K562 (cell line): ENCODE data around the gene HELZ2. TPM values are rescaled to one million over a fixed set of nuclear protein-coding genes. Genes with fewer than 3 reads are reported as not detected.

Experiments
- GABPA ChIP-seq: fragments of 200-800 bp; sonication (Bioruptor generic); conservative IDR thresholded peaks from 2 replicates; pipeline ENCODE4 v1.6.1; 2016; ENCODE audit warnings: low read depth, missing genetic modification characterization, missing compliant biosample characterization
- KLF16 ChIP-seq: IDR thresholded peaks from 2 replicates; pipeline ENCODE4 v1.6.1; 2016; ENCODE audit warnings: antibody characterized with exemption
- POLR2G ChIP-seq: fragments of 200-400 bp; formaldehyde crosslinking; IDR thresholded peaks from 2 replicates; pipeline ENCODE4 v1.6.1; 2017; ENCODE audit warnings: low read depth, mild to moderate bottlenecking, antibody characterized with exemption, low read length, moderate library complexity
- REST ChIP-seq, 2 experiments: fragments of 450-650 bp; formaldehyde crosslinking in 1 of 2; IDR thresholded peaks; 2 replicates each; pipeline versions ENCODE4 v1.4.0 to v1.6.1; 2014 to 2020; ENCODE audit warnings: mild to moderate bottlenecking in 2 of 2, borderline replicate concordance in 1 of 2, low read depth in 1 of 2
- XRCC4 ChIP-seq: IDR thresholded peaks from one replicate; pipeline ENCODE4 v1.6.1; 2011; ENCODE audit not compliant: insufficient read depth, insufficient read length; ENCODE audit errors: extremely low read depth
- polyA plus RNA-seq, 8 experiments: library from polyadenylated mRNA; depleted of rRNA in 4 of 8; stranded (reverse) in 5 of 8; unstranded in 3 of 8; fragments of >200 nt; fragmentation: Nextera tagmentation in 2 of 8; fragmentation: Illumina TruSeq in 1 of 8; extraction: Ambion mirVana in 2 of 8; extraction: Trizol in 1 of 8; gene quantifications; 2 replicates each; pipeline versions ENCODE4 v1.2.1 to v1.2.3, GENCODE V29; 2011 to 2014; ENCODE audit warnings: inconsistent platforms in 1 of 8, missing spikeins in 1 of 8
- total RNA-seq, 7 experiments: library from RNA; depleted of rRNA in 6 of 7; stranded (reverse); fragments of >200 nt in 6 of 7; fragmentation: Illumina TruSeq in 2 of 7; extraction: Trizol in 2 of 7; gene quantifications; 2 replicates each; pipeline versions ENCODE4 v1.2.1 to v1.2.3, GENCODE V29; 2011 to 2021; ENCODE audit warnings: low replicate concordance in 1 of 7
- TF ChIP-seq, protein P1 (sequence below): sonication (generic); formaldehyde crosslinking; IDR thresholded peaks from 2 replicates; pipeline ENCODE4 v1.8.0; 2022; ENCODE audit warnings: mild to moderate bottlenecking, missing genetic modification reagents

Gene HELZ2
- total and polyA plus RNA-seq, 9 of the 15 experiments (the other 6 are each of a cell fraction or from before 2014, with no cell fraction given) = 0.03 to 7.8 (median 2.9) TPM; not detected in 1

GRCh38 chr20:63567386-63568169 is 6.5 kb downstream of the HELZ2 start (continued):
- TF ChIP-seq, protein P1, sequence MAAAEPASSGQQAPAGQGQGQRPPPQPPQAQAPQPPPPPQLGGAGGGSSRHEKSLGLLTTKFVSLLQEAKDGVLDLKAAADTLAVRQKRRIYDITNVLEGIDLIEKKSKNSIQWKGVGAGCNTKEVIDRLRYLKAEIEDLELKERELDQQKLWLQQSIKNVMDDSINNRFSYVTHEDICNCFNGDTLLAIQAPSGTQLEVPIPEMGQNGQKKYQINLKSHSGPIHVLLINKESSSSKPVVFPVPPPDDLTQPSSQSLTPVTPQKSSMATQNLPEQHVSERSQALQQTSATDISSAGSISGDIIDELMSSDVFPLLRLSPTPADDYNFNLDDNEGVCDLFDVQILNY (CRISPR knock-in tag) = 0 out of 2 replicates have a peak, but pooled peaks have one; percentile 28
- TF ChIP-seq POLR2G = peak; percentile 52
- TF ChIP-seq REST (IDR thresholded peaks at IDR 0.05; ENCODE audit: borderline replicate concordance) = no peak
- no peak for TF ChIP-seq REST (CRISPR knock-in tag; IDR thresholded peaks at IDR 0.05; ENCODE audit: low read depth)
- no peak for TF ChIP-seq XRCC4
- no peak for TF ChIP-seq KLF16
- TF ChIP-seq GABPA (tag) = peak; percentile 25; the same call in 1 of the 2 replicates
